SU-DHL-6 (cell line): Measurements from ENCODE around the gene MYO7A.

Experiments
- H2AFZ ChIP-seq: fragments of 200-600 bp; sonication (generic); 2 replicates; pipeline ENCODE4 v1.6.1; 2014; ENCODE audit warnings: low read depth, mild to moderate bottlenecking, moderate library complexity, mixed read lengths, antibody characterized with exemption, low read length; ENCODE audit not compliant: severe bottlenecking
- H3F3A ChIP-seq: fragments of 200-600 bp; shearing (Covaris generic); 2 replicates; pipeline ENCODE4 v1.6.0; 2016; ENCODE audit warnings: antibody characterized with exemption, mild to moderate bottlenecking; ENCODE audit not compliant: insufficient read depth
- H3K27ac ChIP-seq: fragments of 200-600 bp; sonication (generic); 2 replicates; pipeline ENCODE4 v1.5.1; 2016; ENCODE audit warnings: low read depth, mild to moderate bottlenecking, low read length, moderate library complexity, mixed read lengths
- H3K27me3 ChIP-seq: fragments of 200-600 bp; sonication (generic), shearing (Covaris generic); 2 replicates; pipeline ENCODE4 v1.6.0; 2014; ENCODE audit warnings: mild to moderate bottlenecking, low read length
- H3K36me3 ChIP-seq: fragments of 200-600 bp; sonication (generic); 2 replicates; pipeline ENCODE4 v1.6.1; 2014; ENCODE audit warnings: mild to moderate bottlenecking, low read length, mixed read lengths
- H3K4me2 ChIP-seq: fragments of 300-600, 200-600 bp; shearing (Covaris generic), sonication (generic); 2 replicates; pipeline ENCODE4 v1.6.0; 2014; ENCODE audit warnings: low read length, low read depth, mild to moderate bottlenecking; ENCODE audit not compliant: poor library complexity, severe bottlenecking
- H3K4me3 ChIP-seq: fragments of 200-600 bp; sonication (generic); 2 replicates; pipeline ENCODE4 v1.5.1; 2014; ENCODE audit warnings: antibody characterized with exemption, low read length, mild to moderate bottlenecking, mixed read lengths; ENCODE audit not compliant: insufficient read depth, poor library complexity, severe bottlenecking
- H3K79me2 ChIP-seq: fragments of 200-600 bp; sonication (generic); 2 replicates; pipeline ENCODE4 v1.6.1; 2014; ENCODE audit warnings: mild to moderate bottlenecking, low read length, moderate library complexity; ENCODE audit not compliant: insufficient read depth
- H3K9ac ChIP-seq: fragments of 200-600 bp; sonication (generic); 2 replicates; pipeline ENCODE4 v1.7.0; 2014; ENCODE audit warnings: mild to moderate bottlenecking, low read length
- H3K9me2 ChIP-seq: fragments of 200-600 bp; sonication (generic); replicated peaks from 2 replicates; pipeline ENCODE4 v1.6.1; 2014; ENCODE audit warnings: low read length; ENCODE audit not compliant: insufficient read depth
- H3K9me3 ChIP-seq: fragments of 200-600 bp; sonication (generic); 2 replicates; pipeline ENCODE4 v1.6.1; 2014; ENCODE audit warnings: low read length, mixed read lengths; ENCODE audit not compliant: insufficient read depth
- H4K20me1 ChIP-seq: fragments of 200-600 bp; sonication (generic); 2 replicates; pipeline ENCODE4 v1.6.1; 2014; ENCODE audit warnings: low read depth, mild to moderate bottlenecking, antibody characterized with exemption, low read length, moderate library complexity, mixed read lengths
- EZH2phosphoT487 ChIP-seq: fragments of 200-600 bp; sonication (generic), shearing (Covaris generic); conservative IDR thresholded peaks from 2 replicates; pipeline ENCODE4 v1.6.1; 2018; ENCODE audit warnings: mild to moderate bottlenecking, antibody characterized with exemption, low read length, moderate library complexity, mixed read lengths
- TF ChIP-seq, protein P1 (sequence below): fragments of 200-600 bp; sonication (generic); IDR thresholded peaks from one replicate; pipeline ENCODE4 v1.5.1; 2017; ENCODE audit warnings: antibody characterized with exemption, mild to moderate bottlenecking, low read length, moderate library complexity; ENCODE audit not compliant: insufficient read depth, poor library complexity, severe bottlenecking

Gene MYO7A

DNA sequence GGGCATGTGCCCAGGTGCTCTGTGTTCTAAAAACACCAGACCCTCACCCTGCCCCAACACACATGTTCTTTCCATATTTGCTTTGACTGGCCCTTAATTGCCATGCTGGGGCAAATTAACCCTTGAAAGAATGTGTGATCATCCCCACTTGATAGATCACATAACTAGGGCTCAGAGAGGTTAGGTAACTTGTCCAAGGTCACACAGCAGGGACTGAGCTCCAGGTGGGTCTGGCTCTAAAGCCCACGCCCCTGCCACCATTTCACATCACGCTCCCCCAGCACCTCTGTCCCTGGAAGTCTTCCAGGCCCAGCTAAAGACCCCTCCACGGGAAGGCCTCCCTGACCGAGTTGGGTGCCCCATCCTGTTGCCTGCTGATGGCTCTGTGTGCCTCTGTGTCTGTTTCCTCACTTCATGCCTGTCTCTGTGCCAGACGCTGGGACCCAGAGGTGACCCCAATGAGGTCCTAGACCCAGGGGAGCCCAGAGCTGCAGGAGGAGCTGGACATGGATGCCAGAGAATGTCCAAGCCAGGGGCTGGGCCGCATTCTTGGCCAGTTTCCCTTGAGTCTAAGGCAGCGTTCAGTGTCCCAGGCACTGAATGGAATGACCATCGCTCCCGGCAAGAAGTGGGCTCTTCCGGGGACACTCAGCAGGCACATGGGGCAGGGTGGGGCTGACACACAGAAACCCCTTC is 79.7 kb downstream of the MYO7A start:
- H2AFZ ChIP-seq, result no peak overlapping the region

DNA sequence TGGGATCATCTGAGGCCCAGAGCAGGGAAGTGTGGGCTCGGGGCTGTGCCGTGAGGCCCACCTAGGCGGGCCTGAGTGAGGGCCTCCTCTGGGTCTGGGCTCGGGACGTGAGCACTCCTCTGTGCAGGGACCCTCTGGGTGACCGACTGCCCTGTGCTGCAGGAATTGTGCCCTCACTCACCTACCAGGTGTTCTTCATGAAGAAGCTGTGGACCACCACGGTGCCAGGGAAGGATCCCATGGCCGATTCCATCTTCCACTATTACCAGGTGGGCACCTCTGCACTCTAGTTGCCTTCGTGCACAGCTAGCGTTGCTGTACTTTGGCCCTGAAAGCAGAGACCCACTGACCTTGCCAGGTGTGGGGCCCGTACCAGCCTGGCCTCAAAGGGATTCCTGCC is 80.5 kb downstream of the MYO7A start:
- H3K9me2 ChIP-seq, result no peaks in the 10 kb centered on the region
- no peak overlapping the region for H3K27ac ChIP-seq
- no peaks in the 10 kb centered on the region for H3K9me3 ChIP-seq
- H3K27me3 ChIP-seq, result no peaks in the 10 kb centered on the region
- H3K9ac ChIP-seq, result no peak overlapping the region
- H3F3A ChIP-seq, result no peaks in the 10 kb centered on the region
- H3K79me2 ChIP-seq, result no peaks in the 10 kb centered on the region
- H3K4me3 ChIP-seq, result no peak overlapping the region
- H3K36me3 ChIP-seq, result no peaks in the 10 kb centered on the region
- H3K4me2 ChIP-seq, result no peak overlapping the region
- H4K20me1 ChIP-seq, result no peaks in the 10 kb centered on the region
- H2AFZ ChIP-seq, result no peak overlapping the region
- TF ChIP-seq EZH2phosphoT487, result no peak
- TF ChIP-seq, protein P1, sequence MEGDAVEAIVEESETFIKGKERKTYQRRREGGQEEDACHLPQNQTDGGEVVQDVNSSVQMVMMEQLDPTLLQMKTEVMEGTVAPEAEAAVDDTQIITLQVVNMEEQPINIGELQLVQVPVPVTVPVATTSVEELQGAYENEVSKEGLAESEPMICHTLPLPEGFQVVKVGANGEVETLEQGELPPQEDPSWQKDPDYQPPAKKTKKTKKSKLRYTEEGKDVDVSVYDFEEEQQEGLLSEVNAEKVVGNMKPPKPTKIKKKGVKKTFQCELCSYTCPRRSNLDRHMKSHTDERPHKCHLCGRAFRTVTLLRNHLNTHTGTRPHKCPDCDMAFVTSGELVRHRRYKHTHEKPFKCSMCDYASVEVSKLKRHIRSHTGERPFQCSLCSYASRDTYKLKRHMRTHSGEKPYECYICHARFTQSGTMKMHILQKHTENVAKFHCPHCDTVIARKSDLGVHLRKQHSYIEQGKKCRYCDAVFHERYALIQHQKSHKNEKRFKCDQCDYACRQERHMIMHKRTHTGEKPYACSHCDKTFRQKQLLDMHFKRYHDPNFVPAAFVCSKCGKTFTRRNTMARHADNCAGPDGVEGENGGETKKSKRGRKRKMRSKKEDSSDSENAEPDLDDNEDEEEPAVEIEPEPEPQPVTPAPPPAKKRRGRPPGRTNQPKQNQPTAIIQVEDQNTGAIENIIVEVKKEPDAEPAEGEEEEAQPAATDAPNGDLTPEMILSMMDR, result no peak

More for the DNA sequence above, 79.7 kb downstream of the MYO7A start:
- H4K20me1 ChIP-seq, result no peaks in the 10 kb centered on the region
- H3K79me2 ChIP-seq, result no peaks in the 10 kb centered on the region
- H3K4me3 ChIP-seq, result no peak overlapping the region
- H3K4me2 ChIP-seq, result no peak overlapping the region
- H3K27me3 ChIP-seq, result no peaks in the 10 kb centered on the region
- no peak overlapping the region for H3K9ac ChIP-seq
- no peaks in the 10 kb centered on the region for H3F3A ChIP-seq
- H3K27ac ChIP-seq, result no peak overlapping the region
- H3K9me3 ChIP-seq, result no peaks in the 10 kb centered on the region
- H3K9me2 ChIP-seq, result no peaks in the 10 kb centered on the region
- no peaks in the 10 kb centered on the region for H3K36me3 ChIP-seq
- no peak for TF ChIP-seq EZH2phosphoT487
- TF ChIP-seq, protein P1, result no peak

DNA sequence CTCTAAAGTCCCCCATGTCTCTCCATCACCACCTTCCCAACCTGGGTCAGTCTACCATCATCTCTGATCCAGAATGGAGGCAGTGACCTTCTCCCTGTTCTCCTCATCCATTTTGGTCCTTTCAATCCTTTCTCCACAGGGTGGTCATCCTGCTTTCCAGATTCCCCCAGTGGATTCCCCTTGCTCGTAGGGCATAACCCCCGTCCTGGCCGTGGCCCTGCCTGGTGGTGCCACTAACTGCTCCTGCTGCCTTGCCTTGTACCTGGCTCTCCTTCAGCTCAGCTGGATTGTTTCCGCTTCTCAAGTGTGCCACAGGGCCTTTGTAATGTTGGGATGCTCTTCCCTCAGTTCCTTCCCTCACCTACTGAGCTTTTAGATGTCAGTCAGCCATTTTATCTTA is 81.6 kb downstream of the MYO7A start:
- Histone ChIP-seq H3K4me3 (no peak overlapping the region), H4K20me1 (no peaks in the 10 kb centered on the region), H3K9ac (no peak overlapping the region), H2AFZ (no peak overlapping the region), H3K9me2 (no peaks in the 10 kb centered on the region), H3F3A (no peaks in the 10 kb centered on the region), H3K4me2 (no peak overlapping the region), H3K9me3 (no peaks in the 10 kb centered on the region), H3K27me3 (no peaks in the 10 kb centered on the region), H3K27ac (no peak overlapping the region), H3K36me3 (no peaks in the 10 kb centered on the region), H3K79me2 (no peaks in the 10 kb centered on the region)
- TF ChIP-seq, protein P1, result no peak
- no peak for TF ChIP-seq EZH2phosphoT487
